Astrocyte of the cerebellum (primary cell): ENCODE results near the gene ZNF736.
"Not testable (repeated sequence)": the region's sequence is repeated elsewhere in the genome, so short reads cannot be mapped to it uniquely, and the experiment has no call there.

Source experiments
- DNase-seq: peaks from one replicate; pipeline ENCODE4 v3.0.0-alpha.2; 2011; ENCODE audit warnings: low read depth
- H3K4me3 ChIP-seq: 2 replicates; pipeline ENCODE4 v1.5.1; 2011; ENCODE audit warnings: mild to moderate bottlenecking, low read depth, low read length, moderate library complexity
- CTCF ChIP-seq: IDR thresholded peaks from 2 replicates; pipeline ENCODE4 v1.5.1; 2012; ENCODE audit warnings: low read length, low read depth, moderate library complexity, mild to moderate bottlenecking; ENCODE audit errors: missing control alignments
- in situ Hi-C: cut with HindIII; loops from 2 replicates; pipeline ENCODE4 v1.10.0; 2017; ENCODE audit warnings: low sequenced_read_pairs

ZNF736 gene

GRCh38 chr7:64313740-64314491 is at the start of gene ZNF736:
TSS of gene ZNF736 (plus strand) at chr7:64313961. CDS start at chr7:64314151, 190 bp downstream.
- TF ChIP-seq CTCF = no peak
- peak within 1 kb of the TSS; percentile 94 for H3K4me3 ChIP-seq
- in situ Hi-C loops = no loop called here
- DNase-seq = peak; percentile 81

- no peak for TF ChIP-seq CTCF
- H3K4me3 ChIP-seq = no peak overlapping the region
- in situ Hi-C loops = no loop called here
- no peak for DNase-seq
These were observed 47.3 kb upstream of the ZNF736 start for GRCh38 chr7:64266341-64266919.

GRCh38 chr7:64277630-64278029 is 36.1 kb upstream of the ZNF736 start:
- DNase-seq = no peak
- no peak overlapping the region for H3K4me3 ChIP-seq
- in situ Hi-C loops = no loop called here
- no peak for TF ChIP-seq CTCF

GRCh38 chr7:64294701-64295420 is 18.9 kb upstream of the ZNF736 start:
- H3K4me3 ChIP-seq = no peak overlapping the region
- TF ChIP-seq CTCF = no peak
- DNase-seq = no peak
- in situ Hi-C loops = no loop called here

- in situ Hi-C loops, H3K4me3 ChIP-seq, DNase-seq: not testable (repeated sequence)
These were observed 16.3 kb upstream of the ZNF736 start for GRCh38 chr7:64297418-64297817.

- no peak for TF ChIP-seq CTCF
- in situ Hi-C loops = no loop called here
- H3K4me3 ChIP-seq = no peak overlapping the region
- DNase-seq = no peak
These were observed 12.9 kb upstream of the ZNF736 start for GRCh38 chr7:64300641-64301405.
